WTC11 (cell line): ENCODE measurements around the gene DOK1. TPM values are rescaled to one million over a fixed set of nuclear protein-coding genes. Genes with fewer than 3 reads are reported as not detected.
A peak's percentile ranks its signal among the peaks of the same experiment; 100 is the strongest.

ENCODE experiments used
- ATAC-seq: fragments of 200-7000 bp; cut with Tn5 transposase; 2 replicates; pipeline ENCODE4 v1.10.0; 2021; ENCODE audit warnings: mild to moderate bottlenecking, moderate library complexity
- CTCF ChIA-PET: fragments of 300-600 bp; sonication (Branson Sonifier 250); formaldehyde crosslinking; loops from one replicate; lab custom pipeline; 2021; ENCODE audit warnings: antibody characterized with exemption; lab: Charles Lee
- POLR2A ChIA-PET: fragments of 350-600 bp; sonication (Branson Sonifier 250); formaldehyde crosslinking; loops from one replicate; lab custom pipeline; 2021; ENCODE audit warnings: antibody characterized with exemption; lab: Charles Lee
- DNase-seq: peaks from one replicate; pipeline ENCODE4 v3.0.0; 2021; ENCODE audit warnings: low spot score
- H3K27ac Mint-ChIP-seq: 2 replicates; pipeline ENCODE4 v1.8.0; 2021; ENCODE audit warnings: mixed read lengths
- H3K27me3 Mint-ChIP-seq: 2 replicates; pipeline ENCODE4 v1.8.0; 2021; ENCODE audit warnings: low read depth, mild to moderate bottlenecking, moderate library complexity, mixed read lengths
- H3K36me3 Mint-ChIP-seq: 2 replicates; pipeline ENCODE4 v1.8.0; 2021; ENCODE audit warnings: mixed read lengths
- H3K4me1 Mint-ChIP-seq: 2 replicates; pipeline ENCODE4 v1.8.0; 2022; ENCODE audit warnings: mixed read lengths
- H3K4me3 Mint-ChIP-seq: 2 replicates; pipeline ENCODE4 v1.8.0; 2021; ENCODE audit warnings: mild to moderate bottlenecking, moderate library complexity, mixed read lengths
- H3K9me3 Mint-ChIP-seq: 2 replicates; pipeline ENCODE4 v1.8.0; 2021; ENCODE audit warnings: mixed read lengths
- CREM ChIP-seq: sonication (generic); formaldehyde crosslinking; IDR thresholded peaks from 2 replicates; pipeline ENCODE4 v1.8.1; 2022; ENCODE audit warnings: mild to moderate bottlenecking, missing genetic modification reagents, moderate library complexity
- ETV6 ChIP-seq: sonication (generic); formaldehyde crosslinking; IDR thresholded peaks from 2 replicates; pipeline ENCODE4 v1.8.1; 2022; ENCODE audit warnings: mild to moderate bottlenecking, missing genetic modification reagents
- FOXK1 ChIP-seq: sonication (generic); formaldehyde crosslinking; IDR thresholded peaks from 2 replicates; pipeline ENCODE4 v1.8.0; 2022; ENCODE audit warnings: mild to moderate bottlenecking, moderate library complexity, missing genetic modification reagents
- GABPB1 ChIP-seq: sonication (generic); formaldehyde crosslinking; IDR thresholded peaks from 2 replicates; pipeline ENCODE4 v1.8.1; 2023; ENCODE audit warnings: mild to moderate bottlenecking, missing genetic modification reagents
- KAT7 ChIP-seq: sonication (generic); formaldehyde crosslinking; IDR thresholded peaks from 2 replicates; pipeline ENCODE4 v1.8.1; 2023; ENCODE audit warnings: missing genetic modification reagents, mild to moderate bottlenecking, borderline replicate concordance
- NFYB ChIP-seq: sonication (generic); formaldehyde crosslinking; conservative IDR thresholded peaks from 2 replicates; pipeline ENCODE4 v1.8.0; 2022; ENCODE audit warnings: low read depth, missing genetic modification reagents
- OVOL2 ChIP-seq: fragments of 250-450 bp; sonication (Bioruptor Pico); IDR thresholded peaks from 2 replicates; pipeline ENCODE4 v1.9.0; 2021; ENCODE audit warnings: mild to moderate bottlenecking, borderline replicate concordance
- SMAD3 ChIP-seq: sonication (generic); formaldehyde crosslinking; IDR thresholded peaks from 2 replicates; pipeline ENCODE4 v1.8.0; 2022; ENCODE audit warnings: missing genetic modification reagents, mild to moderate bottlenecking, borderline replicate concordance
- TCF7 ChIP-seq: sonication (generic); formaldehyde crosslinking; IDR thresholded peaks from 2 replicates; pipeline ENCODE4 v1.8.0; 2022; ENCODE audit warnings: mild to moderate bottlenecking, low read depth, missing genetic modification reagents, moderate library complexity
- ZNF232 ChIP-seq: sonication (generic); formaldehyde crosslinking; IDR thresholded peaks from 2 replicates; pipeline ENCODE4 v1.8.0; 2022; ENCODE audit warnings: mild to moderate bottlenecking, missing genetic modification reagents
- ZNF317 ChIP-seq: sonication (generic); formaldehyde crosslinking; IDR thresholded peaks from 2 replicates; pipeline ENCODE4 v1.8.1; 2023; ENCODE audit warnings: low read depth, mild to moderate bottlenecking, moderate library complexity, missing genetic modification reagents, borderline replicate concordance
- ZNF396 ChIP-seq: fragments of 250-450 bp; sonication (Bioruptor Pico); IDR thresholded peaks from 2 replicates; pipeline ENCODE4 v1.8.0; 2021; ENCODE audit warnings: mild to moderate bottlenecking, moderate library complexity, borderline replicate concordance
- ZNF416 ChIP-seq: fragments of 250-450 bp; sonication (Bioruptor Pico); IDR thresholded peaks from 2 replicates; pipeline ENCODE4 v1.9.0; 2021; ENCODE audit warnings: mild to moderate bottlenecking, inconsistent platforms
- ZNF671 ChIP-seq: fragments of 250-450 bp; sonication (Bioruptor Pico); IDR thresholded peaks from 2 replicates; pipeline ENCODE4 v1.8.0; 2021; ENCODE audit warnings: mild to moderate bottlenecking
- total RNA-seq: library from RNA; stranded (reverse); gene quantifications from 3 replicates; pipeline ENCODE4 v1.2.3, GENCODE V29; 2021
- TF ChIP-seq, protein P1 (sequence below): sonication (generic); formaldehyde crosslinking; IDR thresholded peaks from 2 replicates; pipeline ENCODE4 v1.8.1; 2023; ENCODE audit warnings: mild to moderate bottlenecking, missing genetic modification reagents, moderate library complexity
- TF ChIP-seq, protein P2 (sequence below): sonication (generic); formaldehyde crosslinking; IDR thresholded peaks from 2 replicates; pipeline ENCODE4 v1.8.0; 2022; ENCODE audit warnings: mild to moderate bottlenecking, missing genetic modification reagents
- TF ChIP-seq, protein P3 (sequence below): sonication (generic); formaldehyde crosslinking; IDR thresholded peaks from 2 replicates; pipeline ENCODE4 v1.8.0; 2023; ENCODE audit warnings: mild to moderate bottlenecking, missing genetic modification reagents
- TF ChIP-seq, protein P4 (sequence below): sonication (generic); formaldehyde crosslinking; conservative IDR thresholded peaks from 2 replicates; pipeline ENCODE4 v1.8.1; 2023; ENCODE audit warnings: mild to moderate bottlenecking, low read depth, missing genetic modification reagents, moderate library complexity
- TF ChIP-seq, protein P5 (sequence below): sonication (generic); formaldehyde crosslinking; IDR thresholded peaks from 2 replicates; pipeline ENCODE4 v1.8.0; 2023; ENCODE audit warnings: missing genetic modification reagents
- TF ChIP-seq, protein P6 (sequence below): fragments of 250-450 bp; sonication (Bioruptor Pico); IDR thresholded peaks from 2 replicates; pipeline ENCODE4 v1.9.0; 2021; ENCODE audit warnings: mild to moderate bottlenecking
- TF ChIP-seq, protein P7 (sequence below): fragments of 250-450 bp; sonication (Bioruptor Pico); IDR thresholded peaks from 2 replicates; pipeline ENCODE4 v2.1.2; 2022; ENCODE audit warnings: mild to moderate bottlenecking, moderate library complexity

DOK1 gene
- total RNA-seq, 1 experiment from 2014 or later, result 15.9 TPM

DNA sequence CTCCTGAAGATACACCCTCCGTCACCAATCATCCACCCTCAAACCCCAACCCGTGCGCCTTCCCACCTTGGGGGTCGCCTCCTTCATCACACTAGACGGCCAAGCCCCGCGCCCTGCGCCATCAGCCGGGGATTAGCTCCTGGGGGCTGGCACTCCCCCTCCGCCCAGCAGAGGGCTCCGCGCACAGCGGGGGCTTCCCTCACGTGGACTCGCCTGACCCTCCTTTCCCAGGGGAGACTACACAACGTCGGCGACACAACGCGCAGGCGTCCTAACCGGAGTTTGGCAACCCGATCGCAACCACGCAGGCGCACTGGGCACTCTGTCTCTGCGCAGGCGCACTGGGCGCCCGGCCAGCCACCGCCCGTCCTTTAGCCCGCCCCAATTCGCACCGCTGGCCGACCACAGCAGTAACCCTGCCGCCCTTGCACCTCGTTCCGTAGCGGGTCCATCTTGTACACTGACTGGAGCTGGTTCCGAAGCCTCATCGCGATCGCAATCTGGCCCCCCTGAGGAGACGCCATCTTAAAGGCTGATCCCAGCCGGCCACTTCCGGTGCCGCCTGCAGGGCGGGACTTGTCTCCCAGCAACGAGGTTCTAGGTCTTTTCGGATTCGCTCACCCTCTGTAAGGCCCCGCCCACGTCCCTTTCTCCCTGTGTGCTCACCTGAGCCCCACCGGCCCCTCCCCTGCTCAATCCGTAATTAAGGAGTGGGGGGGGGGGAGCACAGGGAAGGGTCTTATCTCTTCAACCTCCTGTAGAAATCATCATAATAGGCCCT is 47.2 kb upstream of the DOK1 start, which contains the start of gene PCGF1 (continued):
- TF ChIP-seq NFYB (CRISPR knock-in tag), result 0 out of 2 replicates have a peak, but pooled peaks have one; percentile 16
- TF ChIP-seq, protein P1, sequence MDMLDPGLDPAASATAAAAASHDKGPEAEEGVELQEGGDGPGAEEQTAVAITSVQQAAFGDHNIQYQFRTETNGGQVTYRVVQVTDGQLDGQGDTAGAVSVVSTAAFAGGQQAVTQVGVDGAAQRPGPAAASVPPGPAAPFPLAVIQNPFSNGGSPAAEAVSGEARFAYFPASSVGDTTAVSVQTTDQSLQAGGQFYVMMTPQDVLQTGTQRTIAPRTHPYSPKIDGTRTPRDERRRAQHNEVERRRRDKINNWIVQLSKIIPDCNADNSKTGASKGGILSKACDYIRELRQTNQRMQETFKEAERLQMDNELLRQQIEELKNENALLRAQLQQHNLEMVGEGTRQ (CRISPR knock-in tag), result peak; percentile 91
- 0 out of 2 replicates have a peak, but pooled peaks have one; percentile 51 for TF ChIP-seq SMAD3
- TF ChIP-seq, protein P2, sequence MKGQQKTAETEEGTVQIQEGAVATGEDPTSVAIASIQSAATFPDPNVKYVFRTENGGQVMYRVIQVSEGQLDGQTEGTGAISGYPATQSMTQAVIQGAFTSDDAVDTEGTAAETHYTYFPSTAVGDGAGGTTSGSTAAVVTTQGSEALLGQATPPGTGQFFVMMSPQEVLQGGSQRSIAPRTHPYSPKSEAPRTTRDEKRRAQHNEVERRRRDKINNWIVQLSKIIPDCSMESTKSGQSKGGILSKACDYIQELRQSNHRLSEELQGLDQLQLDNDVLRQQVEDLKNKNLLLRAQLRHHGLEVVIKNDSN (CRISPR knock-in tag), result peak; percentile 93
- TF ChIP-seq KAT7 (CRISPR knock-in tag), result peak; percentile 63; the same call in 1 of the 2 replicates
- no peak for TF ChIP-seq ZNF671 (CRISPR knock-in tag)
- TF ChIP-seq ETV6 (CRISPR knock-in tag), result peak; percentile 62; the same call in 1 of the 2 replicates
- TF ChIP-seq ZNF396, result no peak
- TF ChIP-seq, protein P3, sequence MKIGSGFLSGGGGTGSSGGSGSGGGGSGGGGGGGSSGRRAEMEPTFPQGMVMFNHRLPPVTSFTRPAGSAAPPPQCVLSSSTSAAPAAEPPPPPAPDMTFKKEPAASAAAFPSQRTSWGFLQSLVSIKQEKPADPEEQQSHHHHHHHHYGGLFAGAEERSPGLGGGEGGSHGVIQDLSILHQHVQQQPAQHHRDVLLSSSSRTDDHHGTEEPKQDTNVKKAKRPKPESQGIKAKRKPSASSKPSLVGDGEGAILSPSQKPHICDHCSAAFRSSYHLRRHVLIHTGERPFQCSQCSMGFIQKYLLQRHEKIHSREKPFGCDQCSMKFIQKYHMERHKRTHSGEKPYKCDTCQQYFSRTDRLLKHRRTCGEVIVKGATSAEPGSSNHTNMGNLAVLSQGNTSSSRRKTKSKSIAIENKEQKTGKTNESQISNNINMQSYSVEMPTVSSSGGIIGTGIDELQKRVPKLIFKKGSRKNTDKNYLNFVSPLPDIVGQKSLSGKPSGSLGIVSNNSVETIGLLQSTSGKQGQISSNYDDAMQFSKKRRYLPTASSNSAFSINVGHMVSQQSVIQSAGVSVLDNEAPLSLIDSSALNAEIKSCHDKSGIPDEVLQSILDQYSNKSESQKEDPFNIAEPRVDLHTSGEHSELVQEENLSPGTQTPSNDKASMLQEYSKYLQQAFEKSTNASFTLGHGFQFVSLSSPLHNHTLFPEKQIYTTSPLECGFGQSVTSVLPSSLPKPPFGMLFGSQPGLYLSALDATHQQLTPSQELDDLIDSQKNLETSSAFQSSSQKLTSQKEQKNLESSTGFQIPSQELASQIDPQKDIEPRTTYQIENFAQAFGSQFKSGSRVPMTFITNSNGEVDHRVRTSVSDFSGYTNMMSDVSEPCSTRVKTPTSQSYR (CRISPR knock-in tag), result 0 out of 2 replicates have a peak, but pooled peaks have one; percentile 30
- peak; percentile 51; the same call in 1 of the 2 replicates for TF ChIP-seq ZNF232 (CRISPR knock-in tag)
- TF ChIP-seq GABPB1 (CRISPR knock-in tag), result peak; percentile 82
- TF ChIP-seq, protein P4, sequence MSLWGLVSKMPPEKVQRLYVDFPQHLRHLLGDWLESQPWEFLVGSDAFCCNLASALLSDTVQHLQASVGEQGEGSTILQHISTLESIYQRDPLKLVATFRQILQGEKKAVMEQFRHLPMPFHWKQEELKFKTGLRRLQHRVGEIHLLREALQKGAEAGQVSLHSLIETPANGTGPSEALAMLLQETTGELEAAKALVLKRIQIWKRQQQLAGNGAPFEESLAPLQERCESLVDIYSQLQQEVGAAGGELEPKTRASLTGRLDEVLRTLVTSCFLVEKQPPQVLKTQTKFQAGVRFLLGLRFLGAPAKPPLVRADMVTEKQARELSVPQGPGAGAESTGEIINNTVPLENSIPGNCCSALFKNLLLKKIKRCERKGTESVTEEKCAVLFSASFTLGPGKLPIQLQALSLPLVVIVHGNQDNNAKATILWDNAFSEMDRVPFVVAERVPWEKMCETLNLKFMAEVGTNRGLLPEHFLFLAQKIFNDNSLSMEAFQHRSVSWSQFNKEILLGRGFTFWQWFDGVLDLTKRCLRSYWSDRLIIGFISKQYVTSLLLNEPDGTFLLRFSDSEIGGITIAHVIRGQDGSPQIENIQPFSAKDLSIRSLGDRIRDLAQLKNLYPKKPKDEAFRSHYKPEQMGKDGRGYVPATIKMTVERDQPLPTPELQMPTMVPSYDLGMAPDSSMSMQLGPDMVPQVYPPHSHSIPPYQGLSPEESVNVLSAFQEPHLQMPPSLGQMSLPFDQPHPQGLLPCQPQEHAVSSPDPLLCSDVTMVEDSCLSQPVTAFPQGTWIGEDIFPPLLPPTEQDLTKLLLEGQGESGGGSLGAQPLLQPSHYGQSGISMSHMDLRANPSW (CRISPR knock-in tag), result no peak
- TF ChIP-seq CREM (CRISPR knock-in tag), result peak; percentile 26; the same call in 1 of the 2 replicates

DNA sequence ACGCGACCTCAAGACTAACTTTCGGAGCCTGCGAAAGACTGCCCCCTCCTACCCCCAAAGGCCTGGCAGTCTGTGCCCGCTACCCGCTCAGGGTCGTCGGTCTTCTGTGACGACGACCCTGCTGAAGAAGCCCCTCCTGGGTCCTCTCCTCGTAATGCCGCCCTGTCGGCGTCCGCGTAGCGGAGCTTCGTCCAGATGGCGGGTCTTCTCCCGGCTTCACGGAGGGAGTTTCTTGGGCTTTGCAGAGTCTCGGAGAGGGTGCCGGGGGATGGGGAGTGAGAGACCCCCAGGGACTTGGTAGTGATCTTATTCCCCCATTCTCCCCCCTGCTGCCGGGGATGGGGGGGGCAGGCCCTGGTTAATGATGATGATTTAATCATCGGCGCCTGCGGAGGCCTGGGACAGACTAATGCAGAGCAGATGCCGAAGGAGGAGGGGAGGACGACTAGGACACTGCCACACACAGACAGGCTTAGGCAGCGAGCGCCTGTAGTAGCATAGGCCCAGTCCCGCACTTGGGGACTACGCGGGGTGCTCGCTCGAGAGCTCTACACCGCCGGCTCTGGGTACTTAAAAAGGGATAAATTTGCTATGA is 46.5 kb upstream of the DOK1 start:
- Mint-ChIP-seq H3K4me3 (peak overlapping the region; percentile 99), H3K27me3 (peaks cover 92% of the 10 kb centered on the region), H3K36me3 (peaks cover 22% of the 10 kb centered on the region), H3K4me1 (peaks cover 28% of the 10 kb centered on the region), H3K27ac (peak overlapping the region; percentile 87), H3K9me3 (no peaks in the 10 kb centered on the region)
- ChIA-PET CTCF (interaction anchor here (1.0 to 3.0 kb wide), 6 partner anchors 8 to 79 kb away, joined by 3 to 13 read pairs (median 5); partner anchors contain the start of genes CCDC142, TTC31 and WBP1), POLR2A (interaction anchor here (1.0 to 1.4 kb wide), 3 partner anchors 8 to 50 kb away, joined by 3 to 8 read pairs (median 3); partner anchors contain the start of gene WBP1)
- DNase-seq, result peak; percentile 45
- peak; percentile 38 for ATAC-seq
- TF ChIP-seq ZNF317 (CRISPR knock-in tag), result no peak
- TF ChIP-seq, protein P5, sequence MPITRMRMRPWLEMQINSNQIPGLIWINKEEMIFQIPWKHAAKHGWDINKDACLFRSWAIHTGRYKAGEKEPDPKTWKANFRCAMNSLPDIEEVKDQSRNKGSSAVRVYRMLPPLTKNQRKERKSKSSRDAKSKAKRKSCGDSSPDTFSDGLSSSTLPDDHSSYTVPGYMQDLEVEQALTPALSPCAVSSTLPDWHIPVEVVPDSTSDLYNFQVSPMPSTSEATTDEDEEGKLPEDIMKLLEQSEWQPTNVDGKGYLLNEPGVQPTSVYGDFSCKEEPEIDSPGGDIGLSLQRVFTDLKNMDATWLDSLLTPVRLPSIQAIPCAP (CRISPR knock-in tag), result no peak
- no peak for TF ChIP-seq OVOL2 (CRISPR knock-in tag)
- no peak for TF ChIP-seq ZNF416 (CRISPR knock-in tag)
- TF ChIP-seq, protein P4 (CRISPR knock-in tag), result no peak
- TF ChIP-seq, protein P6, sequence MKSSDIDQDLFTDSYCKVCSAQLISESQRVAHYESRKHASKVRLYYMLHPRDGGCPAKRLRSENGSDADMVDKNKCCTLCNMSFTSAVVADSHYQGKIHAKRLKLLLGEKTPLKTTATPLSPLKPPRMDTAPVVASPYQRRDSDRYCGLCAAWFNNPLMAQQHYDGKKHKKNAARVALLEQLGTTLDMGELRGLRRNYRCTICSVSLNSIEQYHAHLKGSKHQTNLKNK (CRISPR knock-in tag), result no peak
- TF ChIP-seq TCF7 (CRISPR knock-in tag), result no peak
- TF ChIP-seq, protein P7, sequence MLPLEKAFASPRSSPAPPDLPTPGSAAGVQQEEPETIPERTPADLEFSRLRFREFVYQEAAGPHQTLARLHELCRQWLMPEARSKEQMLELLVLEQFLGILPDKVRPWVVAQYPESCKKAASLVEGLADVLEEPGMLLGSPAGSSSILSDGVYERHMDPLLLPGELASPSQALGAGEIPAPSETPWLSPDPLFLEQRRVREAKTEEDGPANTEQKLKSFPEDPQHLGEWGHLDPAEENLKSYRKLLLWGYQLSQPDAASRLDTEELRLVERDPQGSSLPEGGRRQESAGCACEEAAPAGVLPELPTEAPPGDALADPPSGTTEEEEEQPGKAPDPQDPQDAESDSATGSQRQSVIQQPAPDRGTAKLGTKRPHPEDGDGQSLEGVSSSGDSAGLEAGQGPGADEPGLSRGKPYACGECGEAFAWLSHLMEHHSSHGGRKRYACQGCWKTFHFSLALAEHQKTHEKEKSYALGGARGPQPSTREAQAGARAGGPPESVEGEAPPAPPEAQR (CRISPR knock-in tag), result no peak
- no peak for TF ChIP-seq FOXK1
